ENCODE data around the gene TMEM253.

- TF ChIP-seq CTCF (conservative IDR thresholded peaks at IDR 0.05; ENCODE audit: low read depth, low read length) (no peak), EZH2phosphoT487 (IDR thresholded peaks at IDR 0.05; ENCODE audit: borderline replicate concordance, low read length) (no peak), EZH2 (IDR thresholded peaks at IDR 0.05; ENCODE audit: low read length, unreplicated experiment) (no peak)
Measured at GRCh38 chr14:21054768-21055145, 46.1 kb upstream of the TMEM253 start.

Data from PC-3 (cell line).